ENCODE data around the gene PSMA7. TPM values are rescaled to one million over a fixed set of nuclear protein-coding genes. Genes with fewer than 3 reads are reported as not detected.

The PSMA7 gene
- total and polyA plus RNA-seq, 8 donors = 119 to 280 (median 194) TPM

GRCh38 chr20:62168890-62169435 is 25.8 kb upstream of the PSMA7 start:
- no peak overlapping the region for H3K27ac ChIP-seq
- no peaks in the 10 kb centered on the region for H3K9me3 ChIP-seq
- intact Hi-C loops (cut with DNase I; ENCODE audit: low total_unique reads) = no loop called here
- no peak overlapping the region for H3K4me3 ChIP-seq
- peaks cover 25 to 84% (median 79%) of the 10 kb centered on the region in 4 donors for H3K36me3 ChIP-seq
- no peaks in the 10 kb centered on the region for H3K27me3 ChIP-seq
- TF ChIP-seq POLR2AphosphoS5 (IDR thresholded peaks at IDR 0.05) (no peak), EP300 (IDR thresholded peaks at IDR 0.05) (no peak), POLR2A (IDR thresholded peaks at IDR 0.05) (no peak), CTCF (IDR thresholded peaks at IDR 0.05) (no peak)
- DNase-seq = no peak
- 92 to 97% (median 96%) methylated on average over 16 to 23 of the region's 23 CpGs for WGBS, 5 donors
- no peaks in the 10 kb centered on the region for H3K4me1 ChIP-seq

- no peak for TF ChIP-seq EP300 (IDR thresholded peaks at IDR 0.05)
- no peak for TF ChIP-seq CTCF (IDR thresholded peaks at IDR 0.05)
- no peak for TF ChIP-seq POLR2A (IDR thresholded peaks at IDR 0.05)
- TF ChIP-seq POLR2AphosphoS5 (IDR thresholded peaks at IDR 0.05) = no peak
- Histone ChIP-seq H3K4me1 (no peaks in the 10 kb centered on the region), H3K4me3 (no peak overlapping the region), H3K27me3 (no peaks in the 10 kb centered on the region), H3K9me3 (no peaks in the 10 kb centered on the region), H3K27ac (no peak overlapping the region), H3K36me3 (peaks cover 34 to 84% (median 79%) of the 10 kb centered on the region in 4 donors)
- no peak for DNase-seq
- 82 to 98% (median 94%) methylated on average over 4 of the region's 4 CpGs for WGBS, 5 donors
- intact Hi-C loops (cut with DNase I; ENCODE audit: low total_unique reads) = no loop called here
Measured at GRCh38 chr20:62168061-62168460, 24.9 kb upstream of the PSMA7 start.

GRCh38 chr20:62167474-62167873 is 24.3 kb upstream of the PSMA7 start:
- WGBS, 5 donors = 81 to 92% (median 90%) methylated on average over 5 to 6 of the region's 6 CpGs
- intact Hi-C loops (cut with DNase I; ENCODE audit: low total_unique reads) = no loop called here
- Histone ChIP-seq H3K4me1 (no peaks in the 10 kb centered on the region), H3K36me3 (peaks cover 40 to 84% (median 79%) of the 10 kb centered on the region in 4 donors), H3K9me3 (no peaks in the 10 kb centered on the region), H3K27me3 (no peaks in the 10 kb centered on the region), H3K4me3 (no peak overlapping the region), H3K27ac (no peak overlapping the region)
- no peak for DNase-seq
- TF ChIP-seq CTCF (IDR thresholded peaks at IDR 0.05) = no peak
- no peak for TF ChIP-seq POLR2AphosphoS5 (IDR thresholded peaks at IDR 0.05)
- no peak for TF ChIP-seq EP300 (IDR thresholded peaks at IDR 0.05)
- no peak for TF ChIP-seq POLR2A (IDR thresholded peaks at IDR 0.05)

GRCh38 chr20:62165762-62166399 is 22.7 kb upstream of the PSMA7 start:
- Histone ChIP-seq H3K4me3 (no peak overlapping the region), H3K4me1 (no peaks in the 10 kb centered on the region), H3K27me3 (no peaks in the 10 kb centered on the region), H3K27ac (no peak overlapping the region), H3K36me3 (peaks cover 54 to 95% (median 91%) of the 10 kb centered on the region in 4 donors), H3K9me3 (no peaks in the 10 kb centered on the region)
- DNase-seq = no peak
- 88 to 93% (median 90%) methylated on average over 25 of the region's 25 CpGs for WGBS, 5 donors
- intact Hi-C loops (cut with DNase I; ENCODE audit: low total_unique reads) = no loop called here
- TF ChIP-seq EP300 (IDR thresholded peaks at IDR 0.05) = no peak
- TF ChIP-seq POLR2A (IDR thresholded peaks at IDR 0.05) = no peak
- TF ChIP-seq POLR2AphosphoS5 (IDR thresholded peaks at IDR 0.05) = no peak
- no peak for TF ChIP-seq CTCF (IDR thresholded peaks at IDR 0.05)

Measured in stomach (tissue), 9 donors.